ENCODE results near the gene IKZF1. TPM values are rescaled to one million over a fixed set of nuclear protein-coding genes. Genes with fewer than 3 reads are reported as not detected.

IKZF1 gene
- total RNA-seq, 1 experiment from 2014 or later: 0.77 TPM

DNA sequence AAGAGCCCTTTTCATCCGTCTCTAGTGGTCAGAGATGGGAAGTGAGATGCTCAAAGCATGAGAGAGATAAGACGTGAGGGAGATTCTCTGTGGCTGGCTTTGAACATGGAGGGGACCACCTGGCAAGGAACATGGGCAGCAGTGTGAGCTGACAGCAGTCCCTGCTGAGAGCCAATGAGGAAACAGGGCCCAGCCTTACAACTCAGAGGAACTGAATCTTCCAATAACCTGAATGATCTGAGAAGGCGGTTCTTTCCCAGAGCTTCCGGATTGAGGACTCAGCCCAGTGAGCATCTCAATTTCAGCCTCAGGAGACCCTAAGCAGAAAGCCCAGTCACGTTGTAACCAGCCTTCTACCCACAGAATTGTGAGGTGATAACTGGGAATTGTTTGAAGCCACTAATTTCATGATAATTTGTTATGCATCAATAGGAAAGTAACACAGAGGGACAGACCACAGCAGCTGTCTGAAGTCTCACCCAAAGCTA is 33.9 kb upstream of the IKZF1 start:
- Histone ChIP-seq H3K9me3 (ENCODE audit: control insufficient read depth, insufficient read depth, low read depth, low read length) (no peaks in the 10 kb centered on the region), H3K4me1 (ENCODE audit: control insufficient read depth, insufficient read depth, low read length) (no peaks in the 10 kb centered on the region), H3K4me3 (ENCODE audit: low read depth in 2 of 2, low read length in 2 of 2) (no peak overlapping the region), H3K27me3 (ENCODE audit: control insufficient read depth, insufficient read depth, low read length) (no peaks in the 10 kb centered on the region), H3K27ac (ENCODE audit: low read length) (no peak overlapping the region), H3K36me3 (ENCODE audit: control insufficient read depth, insufficient read depth, low read length) (no peaks in the 10 kb centered on the region)
- no peak for ATAC-seq
- in situ Hi-C loops (cut with HindIII; ENCODE audit: low pct_unique_long_range_greater_than_20kb, low sequenced_read_pairs): no loop called here
- POLR2A ChIA-PET: no interaction called here
- no peak for DNase-seq (ENCODE audit: low read depth, low spot score)
- TF ChIP-seq POLR2AphosphoS5 (IDR thresholded peaks at IDR 0.05; ENCODE audit: low read depth, low read length) (no peak), TCF7L2 (IDR thresholded peaks at IDR 0.05; ENCODE audit: low read depth, low read length) (no peak), SIN3A (IDR thresholded peaks at IDR 0.05; ENCODE audit: borderline replicate concordance, insufficient read depth, low read depth, low read length) (no peak)
- TF ChIP-seq, protein P1, sequence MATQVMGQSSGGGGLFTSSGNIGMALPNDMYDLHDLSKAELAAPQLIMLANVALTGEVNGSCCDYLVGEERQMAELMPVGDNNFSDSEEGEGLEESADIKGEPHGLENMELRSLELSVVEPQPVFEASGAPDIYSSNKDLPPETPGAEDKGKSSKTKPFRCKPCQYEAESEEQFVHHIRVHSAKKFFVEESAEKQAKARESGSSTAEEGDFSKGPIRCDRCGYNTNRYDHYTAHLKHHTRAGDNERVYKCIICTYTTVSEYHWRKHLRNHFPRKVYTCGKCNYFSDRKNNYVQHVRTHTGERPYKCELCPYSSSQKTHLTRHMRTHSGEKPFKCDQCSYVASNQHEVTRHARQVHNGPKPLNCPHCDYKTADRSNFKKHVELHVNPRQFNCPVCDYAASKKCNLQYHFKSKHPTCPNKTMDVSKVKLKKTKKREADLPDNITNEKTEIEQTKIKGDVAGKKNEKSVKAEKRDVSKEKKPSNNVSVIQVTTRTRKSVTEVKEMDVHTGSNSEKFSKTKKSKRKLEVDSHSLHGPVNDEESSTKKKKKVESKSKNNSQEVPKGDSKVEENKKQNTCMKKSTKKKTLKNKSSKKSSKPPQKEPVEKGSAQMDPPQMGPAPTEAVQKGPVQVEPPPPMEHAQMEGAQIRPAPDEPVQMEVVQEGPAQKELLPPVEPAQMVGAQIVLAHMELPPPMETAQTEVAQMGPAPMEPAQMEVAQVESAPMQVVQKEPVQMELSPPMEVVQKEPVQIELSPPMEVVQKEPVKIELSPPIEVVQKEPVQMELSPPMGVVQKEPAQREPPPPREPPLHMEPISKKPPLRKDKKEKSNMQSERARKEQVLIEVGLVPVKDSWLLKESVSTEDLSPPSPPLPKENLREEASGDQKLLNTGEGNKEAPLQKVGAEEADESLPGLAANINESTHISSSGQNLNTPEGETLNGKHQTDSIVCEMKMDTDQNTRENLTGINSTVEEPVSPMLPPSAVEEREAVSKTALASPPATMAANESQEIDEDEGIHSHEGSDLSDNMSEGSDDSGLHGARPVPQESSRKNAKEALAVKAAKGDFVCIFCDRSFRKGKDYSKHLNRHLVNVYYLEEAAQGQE (IDR thresholded peaks at IDR 0.05; ENCODE audit: insufficient read depth in 1 of 2, low read depth in 2 of 2, low read length in 1 of 2): no peak
- TF ChIP-seq, protein P2, sequence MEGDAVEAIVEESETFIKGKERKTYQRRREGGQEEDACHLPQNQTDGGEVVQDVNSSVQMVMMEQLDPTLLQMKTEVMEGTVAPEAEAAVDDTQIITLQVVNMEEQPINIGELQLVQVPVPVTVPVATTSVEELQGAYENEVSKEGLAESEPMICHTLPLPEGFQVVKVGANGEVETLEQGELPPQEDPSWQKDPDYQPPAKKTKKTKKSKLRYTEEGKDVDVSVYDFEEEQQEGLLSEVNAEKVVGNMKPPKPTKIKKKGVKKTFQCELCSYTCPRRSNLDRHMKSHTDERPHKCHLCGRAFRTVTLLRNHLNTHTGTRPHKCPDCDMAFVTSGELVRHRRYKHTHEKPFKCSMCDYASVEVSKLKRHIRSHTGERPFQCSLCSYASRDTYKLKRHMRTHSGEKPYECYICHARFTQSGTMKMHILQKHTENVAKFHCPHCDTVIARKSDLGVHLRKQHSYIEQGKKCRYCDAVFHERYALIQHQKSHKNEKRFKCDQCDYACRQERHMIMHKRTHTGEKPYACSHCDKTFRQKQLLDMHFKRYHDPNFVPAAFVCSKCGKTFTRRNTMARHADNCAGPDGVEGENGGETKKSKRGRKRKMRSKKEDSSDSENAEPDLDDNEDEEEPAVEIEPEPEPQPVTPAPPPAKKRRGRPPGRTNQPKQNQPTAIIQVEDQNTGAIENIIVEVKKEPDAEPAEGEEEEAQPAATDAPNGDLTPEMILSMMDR (IDR thresholded peaks at IDR 0.05): no peak
- CTCF ChIA-PET: no interaction called here
- intact Hi-C loops (cut with micrococcal nuclease; ENCODE audit: unreplicated experiment): no loop called here
- no TSS peak for BruUV-seq (replicated peaks)

DNA sequence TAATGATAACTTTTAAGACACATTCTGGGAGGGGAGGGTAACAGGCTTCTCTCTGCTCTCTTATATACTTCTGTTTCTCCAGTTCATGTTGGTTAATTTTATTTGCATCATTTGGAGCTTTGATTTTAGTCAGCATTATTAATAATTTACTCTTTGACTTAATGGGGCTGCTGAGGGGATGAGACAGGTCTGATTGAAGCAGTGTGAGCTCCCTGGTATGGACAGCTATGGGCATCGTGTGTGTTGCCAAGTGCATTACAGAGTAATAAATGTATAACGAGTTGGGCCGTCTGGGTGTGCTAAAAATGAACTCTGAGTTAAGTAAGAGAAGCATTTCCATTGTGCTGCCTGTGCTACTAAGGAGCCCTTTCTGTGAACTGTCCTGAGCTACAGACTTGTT is 31.7 kb upstream of the IKZF1 start:
- BruUV-seq (replicated peaks): no TSS peak
- CTCF ChIA-PET: no interaction called here
- in situ Hi-C loops (cut with HindIII; ENCODE audit: low pct_unique_long_range_greater_than_20kb, low sequenced_read_pairs): no loop called here

More for the DNA sequence above, 31.7 kb upstream of the IKZF1 start:
- ATAC-seq: no peak
- H3K27ac ChIP-seq (ENCODE audit: low read length): no peak overlapping the region
- DNase-seq (ENCODE audit: low read depth, low spot score): no peak
- POLR2A ChIA-PET: no interaction called here
- intact Hi-C loops (cut with micrococcal nuclease; ENCODE audit: unreplicated experiment): no loop called here
- no peak overlapping the region for H3K4me3 ChIP-seq (ENCODE audit: low read depth in 2 of 2, low read length in 2 of 2)
- no peak for TF ChIP-seq TCF7L2 (IDR thresholded peaks at IDR 0.05; ENCODE audit: low read depth, low read length)
- TF ChIP-seq SIN3A (IDR thresholded peaks at IDR 0.05; ENCODE audit: borderline replicate concordance, insufficient read depth, low read depth, low read length): no peak
- TF ChIP-seq, protein P2 (IDR thresholded peaks at IDR 0.05): no peak
- no peak for TF ChIP-seq POLR2AphosphoS5 (IDR thresholded peaks at IDR 0.05; ENCODE audit: low read depth, low read length)
- TF ChIP-seq, protein P1 (IDR thresholded peaks at IDR 0.05; ENCODE audit: insufficient read depth in 1 of 2, low read depth in 2 of 2, low read length in 1 of 2): no peak
- no peaks in the 10 kb centered on the region for H3K4me1 ChIP-seq (ENCODE audit: control insufficient read depth, insufficient read depth, low read length)
- no peaks in the 10 kb centered on the region for H3K36me3 ChIP-seq (ENCODE audit: control insufficient read depth, insufficient read depth, low read length)
- H3K9me3 ChIP-seq (ENCODE audit: control insufficient read depth, insufficient read depth, low read depth, low read length): no peaks in the 10 kb centered on the region
- no peaks in the 10 kb centered on the region for H3K27me3 ChIP-seq (ENCODE audit: control insufficient read depth, insufficient read depth, low read length)
